Right atrium auricular region (tissue), 2 donors: ENCODE measurements around the gene CREB3. TPM values are rescaled to one million over a fixed set of nuclear protein-coding genes. Genes with fewer than 3 reads are reported as not detected.

Experiments used
- DNase-seq: peaks from one replicate; pipeline ENCODE4 v3.0.0-alpha.2; 2019; ENCODE audit warnings: low spot score
- H3K27ac ChIP-seq, 2 donors: fragments of 200-600 bp; sonication (generic); 1 replicate in 1 of 2; 2 replicates in 1 of 2; pipeline ENCODE4 v1.5.1; 2016 to 2019
- H3K27me3 ChIP-seq, 2 donors: fragments of 200-600 bp; sonication (generic); one replicate each; pipeline versions ENCODE4 v1.5.1 to v1.6.0; 2017 to 2019
- H3K36me3 ChIP-seq: fragments of 200-600 bp; sonication (generic); one replicate; pipeline ENCODE4 v1.5.1; 2016
- H3K4me1 ChIP-seq, 2 donors: fragments of 200-600 bp; sonication (generic); one replicate each; pipeline versions ENCODE4 v1.5.1 to v1.6.0; 2017 to 2019
- H3K4me3 ChIP-seq, 2 donors: fragments of 200-600 bp; sonication (generic); 1 replicate in 1 of 2; 2 replicates in 1 of 2; pipeline ENCODE4 v1.5.1; 2017 to 2019; ENCODE audit warnings: mild to moderate bottlenecking in 1 of 2, moderate library complexity in 1 of 2
- H3K9me3 ChIP-seq, 2 donors: fragments of 200-600 bp; sonication (generic); one replicate each; pipeline ENCODE4 v1.5.1; 2019
- total RNA-seq, 2 donors: library from RNA; depleted of rRNA; stranded (reverse); fragments of >200 nt; gene quantifications; one replicate each; pipeline ENCODE4 v1.1.0, GENCODE V29; 2016
- TF ChIP-seq, protein P1 (sequence below), 2 donors: fragments of 200-600 bp; sonication (generic); IDR thresholded peaks; one replicate each; pipeline ENCODE4 v1.5.1; 2019; ENCODE audit warnings: antibody characterized with exemption in 2 of 2

CREB3 gene
- total RNA-seq, 2 donors from 2014 or later = 34.6 to 48.5 TPM

DNA sequence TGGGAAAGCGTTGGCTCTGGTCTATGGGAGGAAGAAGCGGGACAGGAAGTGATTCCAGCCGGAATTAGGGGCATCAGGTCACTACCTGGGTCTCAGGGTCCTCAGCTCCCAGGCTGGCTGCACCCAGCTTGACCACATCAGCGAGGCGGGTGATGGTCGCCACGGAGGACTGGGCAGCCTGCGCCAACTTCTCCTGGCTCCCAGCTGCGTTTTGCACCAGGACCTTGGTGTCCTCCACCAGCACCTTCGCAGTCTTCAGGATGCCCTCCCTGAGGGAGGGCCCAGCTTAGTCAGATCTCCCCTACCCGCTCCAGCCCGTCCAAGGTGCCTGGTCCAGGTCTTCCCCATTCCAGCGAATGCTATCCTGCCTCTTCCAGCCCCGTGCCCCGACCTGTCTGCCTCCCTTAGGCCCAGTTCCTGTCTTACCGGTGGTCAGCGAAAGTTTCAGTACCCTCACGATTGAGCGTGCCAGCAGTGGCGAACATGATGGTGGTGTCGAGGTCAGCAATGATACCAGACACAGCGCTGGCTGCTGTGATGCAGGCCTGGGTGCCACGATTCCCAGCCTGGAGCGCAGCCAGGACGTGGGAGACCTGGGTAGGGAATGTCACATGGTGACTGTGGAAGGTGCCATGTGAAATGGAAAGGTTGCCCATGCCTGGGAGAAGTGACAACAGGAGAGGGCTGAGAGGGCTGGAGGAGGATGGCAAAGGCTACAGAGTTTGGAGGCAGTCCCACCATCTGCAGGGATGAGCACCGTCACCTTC lies 28.4 kb upstream of the CREB3 start:
- Histone ChIP-seq H3K9me3 (no peaks in the 10 kb centered on the region), H3K4me1 (peaks cover 0 to 21% of the 10 kb centered on the region in 2 donors), H3K4me3 (no peak overlapping the region), H3K36me3 (peaks cover 100% of the 10 kb centered on the region), H3K27ac (peak overlapping the region; percentile 12 to 45), H3K27me3 (no peaks in the 10 kb centered on the region)
- TF ChIP-seq, protein P1, sequence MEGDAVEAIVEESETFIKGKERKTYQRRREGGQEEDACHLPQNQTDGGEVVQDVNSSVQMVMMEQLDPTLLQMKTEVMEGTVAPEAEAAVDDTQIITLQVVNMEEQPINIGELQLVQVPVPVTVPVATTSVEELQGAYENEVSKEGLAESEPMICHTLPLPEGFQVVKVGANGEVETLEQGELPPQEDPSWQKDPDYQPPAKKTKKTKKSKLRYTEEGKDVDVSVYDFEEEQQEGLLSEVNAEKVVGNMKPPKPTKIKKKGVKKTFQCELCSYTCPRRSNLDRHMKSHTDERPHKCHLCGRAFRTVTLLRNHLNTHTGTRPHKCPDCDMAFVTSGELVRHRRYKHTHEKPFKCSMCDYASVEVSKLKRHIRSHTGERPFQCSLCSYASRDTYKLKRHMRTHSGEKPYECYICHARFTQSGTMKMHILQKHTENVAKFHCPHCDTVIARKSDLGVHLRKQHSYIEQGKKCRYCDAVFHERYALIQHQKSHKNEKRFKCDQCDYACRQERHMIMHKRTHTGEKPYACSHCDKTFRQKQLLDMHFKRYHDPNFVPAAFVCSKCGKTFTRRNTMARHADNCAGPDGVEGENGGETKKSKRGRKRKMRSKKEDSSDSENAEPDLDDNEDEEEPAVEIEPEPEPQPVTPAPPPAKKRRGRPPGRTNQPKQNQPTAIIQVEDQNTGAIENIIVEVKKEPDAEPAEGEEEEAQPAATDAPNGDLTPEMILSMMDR (IDR thresholded peaks at IDR 0.05) = no peak
- DNase-seq = no peak

GRCh38 chr9:35705372-35705771 lies 27.1 kb upstream of the CREB3 start:
- Histone ChIP-seq H3K27me3 (no peaks in the 10 kb centered on the region), H3K36me3 (peaks cover 99% of the 10 kb centered on the region), H3K4me3 (no peak overlapping the region), H3K9me3 (no peaks in the 10 kb centered on the region), H3K4me1 (peaks cover 0 to 17% of the 10 kb centered on the region in 2 donors), H3K27ac (peak overlapping the region in 1 of 2 donors; percentile 10)
- DNase-seq = no peak
- TF ChIP-seq, protein P1 (IDR thresholded peaks at IDR 0.05) = no peak

- peaks cover 0 to 13% of the 10 kb centered on the region in 2 donors for H3K4me1 ChIP-seq
- no peaks in the 10 kb centered on the region for H3K9me3 ChIP-seq
- DNase-seq = no peak
- H3K4me3 ChIP-seq = no peak overlapping the region
- no peak overlapping the region for H3K27ac ChIP-seq
- H3K27me3 ChIP-seq = no peaks in the 10 kb centered on the region
- TF ChIP-seq, protein P1 (IDR thresholded peaks at IDR 0.05) = no peak
- H3K36me3 ChIP-seq = peaks cover 99% of the 10 kb centered on the region
Observed at GRCh38 chr9:35705836-35706430, 26.5 kb upstream of the CREB3 start.

GRCh38 chr9:35706951-35707350 lies 25.5 kb upstream of the CREB3 start:
- H3K27me3 ChIP-seq = no peaks in the 10 kb centered on the region
- H3K4me3 ChIP-seq = no peak overlapping the region
- no peak overlapping the region for H3K27ac ChIP-seq
- H3K36me3 ChIP-seq = peaks cover 99% of the 10 kb centered on the region
- H3K4me1 ChIP-seq = peaks cover 0 to 18% of the 10 kb centered on the region in 2 donors
- no peak for DNase-seq
- TF ChIP-seq, protein P1 (IDR thresholded peaks at IDR 0.05) = no peak
- H3K9me3 ChIP-seq = no peaks in the 10 kb centered on the region

DNA sequence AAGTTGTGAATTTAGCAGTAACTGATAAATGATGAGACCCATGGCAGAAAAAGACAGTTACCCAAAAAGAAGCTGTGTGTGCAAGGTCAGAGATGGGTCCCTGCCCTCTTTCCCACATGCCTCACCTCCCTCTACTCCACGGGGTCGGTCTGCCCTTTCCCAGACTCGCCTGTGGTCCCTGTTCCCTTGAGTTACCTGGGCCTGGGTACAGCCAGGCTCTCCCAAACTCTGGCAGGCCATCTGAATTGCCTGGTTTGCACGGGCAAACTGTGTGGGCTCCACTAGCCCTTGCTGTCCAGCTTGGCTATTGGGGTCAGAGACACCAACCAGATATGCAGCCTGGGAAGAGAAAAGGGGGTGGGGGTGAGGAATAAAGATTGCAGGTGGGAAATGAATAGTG lies 24.3 kb upstream of the CREB3 start:
- Histone ChIP-seq H3K36me3 (peaks cover 99% of the 10 kb centered on the region), H3K4me3 (no peak overlapping the region), H3K9me3 (no peaks in the 10 kb centered on the region), H3K27me3 (no peaks in the 10 kb centered on the region), H3K27ac (no peak overlapping the region), H3K4me1 (peaks cover 0 to 18% of the 10 kb centered on the region in 2 donors)
- TF ChIP-seq, protein P1 (IDR thresholded peaks at IDR 0.05) = no peak
- DNase-seq = no peak
